Lung (tissue), 12 donors: Measurements from ENCODE around the gene RBM24. TPM values are rescaled to one million over a fixed set of nuclear protein-coding genes. Genes with fewer than 3 reads are reported as not detected.

Source experiments
- ATAC-seq: fragments of 200-7000 bp; cut with Tn5 transposase; one replicate; pipeline ENCODE4 v1.9.1; 2020; ENCODE audit warnings: moderate number of reproducible peaks; ENCODE audit not compliant: insufficient read depth, low FRiP score
- DNase-seq, 3 donors: peaks; one replicate each; pipeline ENCODE4 v3.0.0-alpha.2; 2013 to 2017
- H3K27ac ChIP-seq, 2 donors: one replicate each; pipeline ENCODE4 v1.5.1; 2013; ENCODE audit warnings: mild to moderate bottlenecking in 2 of 2, moderate library complexity in 2 of 2, control low read depth in 1 of 2, inconsistent platforms in 1 of 2, low read depth in 1 of 2, low read length in 1 of 2
- H3K27me3 ChIP-seq, 3 donors: one replicate each; pipeline ENCODE4 v1.5.1; 2013; ENCODE audit warnings: low read length in 2 of 3; ENCODE audit not compliant: control insufficient read depth in 3 of 3, insufficient read depth in 3 of 3
- H3K36me3 ChIP-seq, 4 donors: one replicate each; pipeline ENCODE4 v1.5.1; 2013; ENCODE audit warnings: low read length in 4 of 4, mild to moderate bottlenecking in 1 of 4, moderate library complexity in 1 of 4; ENCODE audit not compliant: control insufficient read depth in 4 of 4, insufficient read depth in 4 of 4
- H3K4me1 ChIP-seq, 5 donors: one replicate each; pipeline ENCODE4 v1.5.1; 2013; ENCODE audit warnings: low read length in 5 of 5, mild to moderate bottlenecking in 2 of 5, moderate library complexity in 1 of 5; ENCODE audit not compliant: control insufficient read depth in 5 of 5, insufficient read depth in 5 of 5
- H3K4me3 ChIP-seq: one replicate; pipeline ENCODE4 v1.5.1; 2013; ENCODE audit warnings: mild to moderate bottlenecking, control low read depth, moderate library complexity
- H3K9ac ChIP-seq, 2 donors: one replicate each; pipeline ENCODE4 v1.5.1; 2013; ENCODE audit warnings: low read length in 2 of 2, control low read depth in 1 of 2; ENCODE audit not compliant: insufficient read depth in 1 of 2
- H3K9me3 ChIP-seq, 4 donors: one replicate each; pipeline ENCODE4 v1.5.1; 2013; ENCODE audit warnings: low read length in 3 of 4, mild to moderate bottlenecking in 1 of 4, moderate library complexity in 1 of 4; ENCODE audit not compliant: control insufficient read depth in 4 of 4, insufficient read depth in 3 of 4
- WGBS, 2 donors: extraction: QIAGEN DNeasy Blood & Tissue Kit; methylation state at CpG; one replicate each; pipeline ENCODE4 v1.1.7; 2013; 5-methylcytosine and 5-hydroxymethylcytosine counted together
- polyA plus RNA-seq, 2 donors: library from polyadenylated mRNA; stranded (reverse); fragments of 200-250 nt; gene quantifications; one replicate each; pipeline ENCODE4 v1.2.1, GENCODE V29; 2013
- total RNA-seq, 2 donors: library from RNA; depleted of rRNA in 1 of 2; stranded (reverse); fragments of >200 nt in 1 of 2; gene quantifications; one replicate each; pipeline ENCODE4 v1.2.1, GENCODE V29; 2014 to 2021
- TF ChIP-seq, protein P1 (sequence below): IDR thresholded peaks from 2 replicates; pipeline ENCODE4 v1.5.1; 2012; ENCODE audit warnings: mild to moderate bottlenecking; ENCODE audit errors: control extremely low read depth, extremely low read depth
- donor health status: control.
- donor health status: control.
- donor health status: Bipolar disorder and iron deficiency.
- donor health status: healthy.
- donor health status: DM: yes; HTN: yes; CAD: no.

Gene RBM24
- total and polyA plus RNA-seq, 4 donors: 1.1 to 3.0 (median 1.8) TPM

DNA sequence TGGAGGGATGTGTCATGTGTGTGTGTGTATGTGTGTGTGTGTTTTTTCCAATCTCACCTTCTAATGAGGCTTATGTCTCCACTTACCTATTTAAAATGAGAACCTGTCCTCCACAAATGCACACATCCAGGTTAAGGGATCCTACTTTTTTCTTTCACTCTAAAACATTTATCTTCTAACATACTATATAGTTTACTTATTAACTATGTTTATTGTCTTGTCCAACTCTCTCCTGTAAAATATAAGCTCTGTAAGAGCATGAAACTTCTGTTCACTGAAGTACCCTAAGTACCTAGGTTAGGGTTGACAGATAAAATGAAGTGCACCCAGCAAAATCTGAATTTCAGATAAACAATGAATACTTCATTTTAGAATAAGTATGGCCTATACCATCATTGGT, 29.2 kb upstream of the RBM24 start:
- TF ChIP-seq, protein P1, sequence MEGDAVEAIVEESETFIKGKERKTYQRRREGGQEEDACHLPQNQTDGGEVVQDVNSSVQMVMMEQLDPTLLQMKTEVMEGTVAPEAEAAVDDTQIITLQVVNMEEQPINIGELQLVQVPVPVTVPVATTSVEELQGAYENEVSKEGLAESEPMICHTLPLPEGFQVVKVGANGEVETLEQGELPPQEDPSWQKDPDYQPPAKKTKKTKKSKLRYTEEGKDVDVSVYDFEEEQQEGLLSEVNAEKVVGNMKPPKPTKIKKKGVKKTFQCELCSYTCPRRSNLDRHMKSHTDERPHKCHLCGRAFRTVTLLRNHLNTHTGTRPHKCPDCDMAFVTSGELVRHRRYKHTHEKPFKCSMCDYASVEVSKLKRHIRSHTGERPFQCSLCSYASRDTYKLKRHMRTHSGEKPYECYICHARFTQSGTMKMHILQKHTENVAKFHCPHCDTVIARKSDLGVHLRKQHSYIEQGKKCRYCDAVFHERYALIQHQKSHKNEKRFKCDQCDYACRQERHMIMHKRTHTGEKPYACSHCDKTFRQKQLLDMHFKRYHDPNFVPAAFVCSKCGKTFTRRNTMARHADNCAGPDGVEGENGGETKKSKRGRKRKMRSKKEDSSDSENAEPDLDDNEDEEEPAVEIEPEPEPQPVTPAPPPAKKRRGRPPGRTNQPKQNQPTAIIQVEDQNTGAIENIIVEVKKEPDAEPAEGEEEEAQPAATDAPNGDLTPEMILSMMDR: no peak
- no peak for DNase-seq
- Histone ChIP-seq H3K36me3 (no peaks in the 10 kb centered on the region), H3K4me1 (no peaks in the 10 kb centered on the region), H3K27ac (no peak overlapping the region), H3K9me3 (no peaks in the 10 kb centered on the region), H3K4me3 (no peak overlapping the region), H3K9ac (no peak overlapping the region), H3K27me3 (peaks cover 0 to 4% (median 0%) of the 10 kb centered on the region in 3 donors)
- no peak for ATAC-seq

DNA sequence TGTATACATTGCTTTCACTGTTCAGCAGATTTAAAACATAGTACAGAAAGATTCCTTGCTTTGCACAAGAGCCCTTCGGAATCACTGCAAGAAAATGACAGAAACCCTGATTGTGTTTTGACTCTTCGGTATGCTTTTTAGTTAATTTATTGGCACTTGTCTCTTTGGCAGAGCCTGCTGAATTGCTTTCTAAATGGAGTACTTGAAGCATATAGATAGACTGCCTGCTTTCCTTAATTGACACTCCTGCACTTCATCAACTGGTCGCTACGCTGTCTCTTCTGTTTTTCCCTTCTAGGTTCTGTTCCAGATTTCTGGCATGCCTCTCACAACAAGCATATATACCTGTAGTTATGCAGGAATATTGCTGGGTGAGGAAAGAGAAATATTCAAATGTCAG, 22.4 kb upstream of the RBM24 start:
- Histone ChIP-seq H3K27me3 (no peaks in the 10 kb centered on the region), H3K9me3 (no peaks in the 10 kb centered on the region), H3K4me3 (no peak overlapping the region), H3K9ac (no peak overlapping the region), H3K27ac (peak overlapping the region in 1 of 2 donors; percentile 29), H3K4me1 (peaks cover 0 to 13% (median 0%) of the 10 kb centered on the region in 5 donors), H3K36me3 (no peaks in the 10 kb centered on the region)
- 88 to 92% methylated on average over 4 of the region's 4 CpGs for WGBS, 2 donors
- DNase-seq: peak in 1 of 3 donors; percentile 2
- TF ChIP-seq, protein P1: no peak
- no peak for ATAC-seq

DNA sequence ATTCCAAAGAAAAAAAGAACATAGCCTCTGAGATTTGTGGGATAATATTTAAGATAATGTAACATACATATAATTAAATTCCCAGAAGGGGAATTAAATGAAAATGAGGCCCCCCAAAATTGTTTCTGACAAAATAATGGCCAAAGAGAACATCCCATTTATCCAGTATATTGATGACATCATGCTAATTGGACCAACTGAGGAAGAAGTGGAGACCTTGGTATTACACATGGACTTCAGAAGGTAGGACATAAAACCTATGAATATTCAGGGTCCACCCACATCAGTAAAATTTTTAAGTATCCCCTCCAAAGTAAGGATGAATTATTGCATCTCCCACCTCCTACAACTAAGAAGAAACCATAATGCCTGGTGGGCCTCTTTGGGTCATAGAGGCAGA, 15.6 kb upstream of the RBM24 start:
- Histone ChIP-seq H3K9ac (no peak overlapping the region), H3K27me3 (no peaks in the 10 kb centered on the region), H3K4me1 (peaks cover 0 to 3% (median 0%) of the 10 kb centered on the region in 5 donors), H3K27ac (no peak overlapping the region), H3K4me3 (no peak overlapping the region), H3K36me3 (no peaks in the 10 kb centered on the region), H3K9me3 (peaks cover 0 to 3% (median 0%) of the 10 kb centered on the region in 4 donors)
- no peak for ATAC-seq
- no peak for DNase-seq
- TF ChIP-seq, protein P1: no peak

DNA sequence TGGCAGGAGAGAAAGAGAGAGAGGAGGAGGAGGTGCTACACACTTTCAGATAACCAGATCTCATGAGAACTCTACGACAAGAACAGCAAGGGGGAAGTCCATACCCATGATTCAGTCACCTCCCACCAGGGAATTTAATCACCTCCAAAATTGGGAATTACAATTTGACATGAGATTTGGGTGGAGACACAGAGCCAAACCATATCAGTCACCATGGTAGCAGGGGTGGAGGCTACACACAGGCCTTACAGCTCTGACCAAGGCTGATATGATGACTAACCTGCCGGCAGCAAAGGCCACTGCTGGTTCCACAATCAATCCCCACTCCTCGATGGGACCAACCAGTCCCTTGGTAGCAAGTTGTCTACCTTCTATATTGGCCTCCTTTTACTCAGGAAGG, 13.6 kb upstream of the RBM24 start:
- WGBS, 2 donors: 82 to 93% methylated on average over 3 of the region's 3 CpGs
- H3K36me3 ChIP-seq: no peaks in the 10 kb centered on the region
- no peak overlapping the region for H3K9ac ChIP-seq
- no peak overlapping the region for H3K4me3 ChIP-seq
- no peaks in the 10 kb centered on the region for H3K27me3 ChIP-seq
- peaks cover 0 to 3% (median 0%) of the 10 kb centered on the region in 4 donors for H3K9me3 ChIP-seq
- peaks cover 0 to 3% (median 0%) of the 10 kb centered on the region in 5 donors for H3K4me1 ChIP-seq
- TF ChIP-seq, protein P1: no peak
- DNase-seq (no peak), ATAC-seq (no peak)
- H3K27ac ChIP-seq: peak overlapping the region in 1 of 2 donors; percentile 49
